Keratinocyte (primary cell): ENCODE measurements around the gene CLEC16A. TPM values are rescaled to one million over a fixed set of nuclear protein-coding genes. Genes with fewer than 3 reads are reported as not detected.

Experiments
- DNase-seq: peaks from one replicate; pipeline ENCODE4 v3.0.0-alpha.2; 2011; ENCODE audit warnings: low read depth, missing footprints, low spot score
- FAIRE-seq: peaks from 2 replicates; lab custom pipeline; 2011; peaks lifted over from hg19 to GRCh38; lab: Jason Lieb, UNC
- H2AFZ ChIP-seq: 2 replicates; pipeline ENCODE4 v1.6.0; 2012; ENCODE audit warnings: low read length, control low read depth, inconsistent platforms; ENCODE audit not compliant: control insufficient read depth
- H3K27ac ChIP-seq: 2 replicates; pipeline ENCODE4 v1.5.1; 2011; ENCODE audit warnings: low read length; ENCODE audit not compliant: control insufficient read depth, insufficient read depth
- H3K27me3 ChIP-seq: 3 replicates; pipeline ENCODE4 v1.6.0; 2011; ENCODE audit warnings: low read length; ENCODE audit not compliant: control insufficient read depth, insufficient read depth; ENCODE audit errors: extremely low read depth
- H3K36me3 ChIP-seq, 2 experiments: 2 replicates in 1 of 2; 3 replicates in 1 of 2; pipeline ENCODE4 v1.5.1; 2011; ENCODE audit warnings: low read length in 2 of 2, mild to moderate bottlenecking in 1 of 2; ENCODE audit not compliant: control insufficient read depth in 2 of 2, insufficient read depth in 2 of 2; ENCODE audit errors: extremely low read depth in 1 of 2
- H3K4me1 ChIP-seq: 3 replicates; pipeline ENCODE4 v1.5.1; 2011; ENCODE audit warnings: low read length; ENCODE audit not compliant: control insufficient read depth, insufficient read depth; ENCODE audit errors: extremely low read depth
- H3K4me2 ChIP-seq: 3 replicates; pipeline ENCODE4 v1.6.0; 2011; ENCODE audit warnings: low read depth, low read length; ENCODE audit not compliant: control insufficient read depth, insufficient read depth; ENCODE audit errors: extremely low read depth
- H3K4me3 ChIP-seq, 3 experiments: fragments of 200-600 bp in 1 of 3; sonication (generic) in 1 of 3; 2 replicates in 2 of 3; 3 replicates in 1 of 3; pipeline ENCODE4 v1.5.1; 2011 to 2016; ENCODE audit warnings: low read length in 3 of 3, mild to moderate bottlenecking in 3 of 3, control low read depth in 2 of 3, inconsistent platforms in 1 of 3, low read depth in 1 of 3, mixed read lengths in 1 of 3, mixed run types in 1 of 3, moderate library complexity in 1 of 3; ENCODE audit not compliant: control insufficient read depth in 2 of 3, insufficient read depth in 2 of 3; ENCODE audit errors: extremely low read depth in 1 of 3
- H3K79me2 ChIP-seq: 2 replicates; pipeline ENCODE4 v1.6.0; 2012; ENCODE audit warnings: low read length; ENCODE audit not compliant: control insufficient read depth, insufficient read depth
- H3K9ac ChIP-seq: 3 replicates; pipeline ENCODE4 v1.6.0; 2011; ENCODE audit warnings: low read length; ENCODE audit not compliant: control insufficient read depth, insufficient read depth; ENCODE audit errors: extremely low read depth
- H3K9me1 ChIP-seq: 3 replicates; pipeline ENCODE4 v1.6.0; 2011; ENCODE audit warnings: low read length; ENCODE audit not compliant: control insufficient read depth, insufficient read depth; ENCODE audit errors: extremely low read depth
- H3K9me3 ChIP-seq: 2 replicates; pipeline ENCODE4 v1.5.1; 2012; ENCODE audit warnings: low read depth, low read length; ENCODE audit not compliant: control insufficient read depth
- H4K20me1 ChIP-seq: 3 replicates; pipeline ENCODE4 v1.6.0; 2011; ENCODE audit warnings: low read length; ENCODE audit not compliant: control insufficient read depth, insufficient read depth; ENCODE audit errors: extremely low read depth
- CTCF ChIP-seq, 3 experiments: IDR thresholded peaks in 1 of 3; conservative IDR thresholded peaks in 1 of 3; optimal IDR thresholded peaks in 1 of 3; 2 replicates in 2 of 3; 3 replicates in 1 of 3; pipeline versions ENCODE3 to v1.5.1; 2011; ENCODE audit warnings: low read length in 3 of 3, mild to moderate bottlenecking in 3 of 3, moderate library complexity in 2 of 3, control low read depth in 1 of 3, inconsistent platforms in 1 of 3; ENCODE audit not compliant: insufficient read depth in 2 of 3; ENCODE audit errors: extremely low read depth in 1 of 3
- EZH2 ChIP-seq: IDR thresholded peaks from one replicate; pipeline ENCODE4 v1.6.1; 2012; ENCODE audit warnings: inconsistent platforms, mild to moderate bottlenecking, low read length, moderate library complexity
- dilution Hi-C: fragments of 300-500 bp; cut with MboI; formaldehyde crosslinking; loops from one replicate; pipeline ENCODE4 v1.7.0; 2020; ENCODE audit warnings: low sequenced_read_pairs; ENCODE audit not compliant: extremely low pct_ligation_motif_present
- polyA plus RNA-seq, 5 experiments: library from polyadenylated mRNA; depleted of rRNA in 3 of 5; stranded (reverse) in 3 of 5; stranded (forward) in 1 of 5; unstranded in 1 of 5; fragments of >200 nt; gene quantifications; 1 replicate in 1 of 5; 2 replicates in 3 of 5; 3 replicates in 1 of 5; pipeline versions ENCODE4 v1.2.1 to v1.2.3, GENCODE V29; 2011 to 2012; ENCODE audit warnings: missing spikeins in 2 of 5, low read depth in 1 of 5, low replicate concordance in 1 of 5

CLEC16A gene
- polyA plus RNA-seq, 1 donor (not counting 4 experiments of a cell fraction or from before 2014, with no cell fraction given), result 9.5 TPM

GRCh38 chr16:10911267-10911666, 33.1 kb upstream of the CLEC16A start:
- Histone ChIP-seq H3K9me1 (no peaks in the 10 kb centered on the region), H4K20me1 (no peaks in the 10 kb centered on the region), H3K4me2 (no peak overlapping the region), H3K4me3 (no peak overlapping the region), H2AFZ (no peak overlapping the region), H3K79me2 (no peaks in the 10 kb centered on the region), H3K27ac (no peak overlapping the region), H3K27me3 (no peaks in the 10 kb centered on the region), H3K9me3 (no peaks in the 10 kb centered on the region), H3K4me1 (no peaks in the 10 kb centered on the region), H3K36me3 (no peaks in the 10 kb centered on the region), H3K9ac (no peak overlapping the region)
- DNase-seq, result no peak
- FAIRE-seq, result no peak
- dilution Hi-C loops, result loop anchor here (25.0 kb wide), 1 partner anchor 174 kb away; the partner anchor contains the start of gene NUBP1
- TF ChIP-seq CTCF (optimal IDR thresholded peaks at IDR 0.05 in 1 of 3, IDR thresholded peaks at IDR 0.05 in 1 of 3, conservative IDR thresholded peaks at IDR 0.05 in 1 of 3; ENCODE audit: extremely low read depth in 1 of 3, insufficient read depth in 2 of 3, low read length in 3 of 3) (no peak), EZH2 (no peak)

GRCh38 chr16:10916534-10916933, 27.8 kb upstream of the CLEC16A start:
- no peaks in the 10 kb centered on the region for H3K36me3 ChIP-seq
- H3K79me2 ChIP-seq, result no peaks in the 10 kb centered on the region
- DNase-seq (no peak), FAIRE-seq (no peak)
- H2AFZ ChIP-seq, result no peak overlapping the region
- H3K4me1 ChIP-seq, result peaks cover 3% of the 10 kb centered on the region
- H3K9ac ChIP-seq, result no peak overlapping the region
- no peak overlapping the region for H3K4me2 ChIP-seq
- H3K9me1 ChIP-seq, result no peaks in the 10 kb centered on the region
- dilution Hi-C loops, result loop anchor here (25.0 kb wide), 1 partner anchor 179 kb away; the partner anchor contains the start of gene NUBP1
- TF ChIP-seq EZH2, result no peak
- TF ChIP-seq CTCF (optimal IDR thresholded peaks at IDR 0.05 in 1 of 3, IDR thresholded peaks at IDR 0.05 in 1 of 3, conservative IDR thresholded peaks at IDR 0.05 in 1 of 3; ENCODE audit: extremely low read depth in 1 of 3, insufficient read depth in 2 of 3, low read length in 3 of 3), result no peak
- no peaks in the 10 kb centered on the region for H3K27me3 ChIP-seq
- no peak overlapping the region for H3K27ac ChIP-seq
- H3K4me3 ChIP-seq, result no peak overlapping the region
- no peaks in the 10 kb centered on the region for H4K20me1 ChIP-seq
- H3K9me3 ChIP-seq, result no peaks in the 10 kb centered on the region
